Femur (tissue), 1 donor: ENCODE data around the gene JAG2.
A peak's percentile ranks its signal among the peaks of the same experiment; 100 is the strongest.

Experiments used
- DNase-seq: peaks from one replicate; pipeline ENCODE4 v3.0.0-alpha.2; 2017

Gene JAG2

DNA sequence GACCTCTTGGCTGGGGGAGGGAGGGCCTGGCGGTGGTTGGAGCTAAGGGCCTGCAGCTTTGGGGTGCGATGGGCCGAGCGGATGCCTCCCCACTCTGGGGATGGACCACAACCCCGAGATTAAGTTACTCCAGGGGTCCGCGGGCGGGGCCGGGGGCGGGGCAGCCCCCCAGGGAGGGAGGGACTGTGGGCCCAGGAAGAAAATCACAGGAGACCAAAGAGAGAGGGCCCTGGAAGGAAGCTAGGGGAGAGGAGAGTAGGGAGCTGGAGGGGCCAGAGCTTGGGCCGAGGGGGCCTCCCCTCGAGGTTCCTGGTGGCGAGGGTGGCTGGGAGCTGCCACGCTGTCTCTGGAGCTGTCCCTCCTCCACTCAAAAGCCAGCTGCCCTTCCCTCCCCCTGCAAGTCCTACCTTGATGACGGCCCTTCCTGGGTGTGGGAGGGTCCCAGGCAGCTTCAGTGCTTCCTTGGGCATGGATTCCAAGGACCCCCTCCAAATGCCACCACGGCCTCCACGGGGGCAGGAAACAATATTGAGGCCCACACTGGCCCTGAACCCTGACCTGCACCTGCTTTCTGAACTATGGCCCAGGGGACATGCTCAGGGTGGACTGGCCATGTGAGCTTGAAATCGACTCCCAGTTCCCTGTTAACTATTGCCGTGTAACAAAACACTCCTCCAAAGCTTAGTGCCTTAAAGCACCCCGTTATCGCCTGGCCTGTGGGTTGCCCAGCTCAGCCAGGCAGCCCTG lies 13.1 kb upstream of the JAG2 start:
- DNase-seq: no peak

DNA sequence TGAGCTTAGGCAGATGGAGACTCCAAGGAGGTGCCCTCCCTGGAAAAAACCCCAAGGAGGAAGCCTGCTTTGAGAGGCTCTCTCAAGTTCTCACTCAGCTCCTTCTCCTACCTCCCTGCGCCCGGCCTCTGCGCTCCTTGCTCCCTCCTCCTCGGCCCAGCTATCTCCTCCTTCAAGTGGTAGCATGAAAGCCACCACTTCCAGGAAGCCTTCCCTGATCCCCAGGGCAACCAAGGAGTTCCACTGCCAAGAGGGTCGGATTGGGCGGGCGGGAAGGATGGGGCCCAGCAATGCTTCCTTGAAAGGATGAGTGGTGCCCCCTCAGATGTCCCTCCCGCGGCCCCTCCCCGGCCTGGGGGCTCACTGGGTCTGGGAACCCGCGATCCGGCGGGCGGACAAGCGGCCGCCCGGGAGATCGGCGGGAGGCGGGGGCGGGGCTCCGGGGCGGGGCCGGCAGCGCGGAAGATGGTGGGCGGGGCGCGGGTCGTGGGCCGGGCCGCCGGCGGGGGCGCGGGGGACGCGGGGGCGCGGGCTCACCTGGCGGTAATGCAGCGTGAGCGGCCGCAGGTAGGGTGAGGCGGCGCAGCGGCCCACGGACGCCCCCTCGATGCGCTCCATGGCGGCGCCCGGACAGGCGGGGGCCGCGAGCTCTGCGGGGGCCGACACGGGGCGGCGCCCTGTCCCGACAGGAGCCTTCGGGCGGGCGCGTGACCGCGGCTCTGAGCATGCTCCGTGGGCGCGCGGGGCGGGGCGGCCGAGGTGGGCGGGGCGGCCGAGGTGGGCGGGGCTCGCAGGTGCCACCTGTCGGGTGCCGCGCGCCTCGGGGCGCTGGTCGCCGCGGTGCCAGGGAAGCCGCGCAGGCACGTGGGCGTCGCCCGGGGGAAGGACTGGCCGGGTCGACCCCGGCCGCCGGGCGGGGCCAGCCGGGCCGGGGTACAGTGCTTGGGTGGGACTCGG lies 12.3 kb upstream of the JAG2 start, which contains the start of gene NUDT14:
NUDT14 (minus strand) TSS at position 721 of the 957 bp plus-strand sequence; CDS start at position 618, 103 bp downstream.
- DNase-seq: peak; percentile 81

DNA sequence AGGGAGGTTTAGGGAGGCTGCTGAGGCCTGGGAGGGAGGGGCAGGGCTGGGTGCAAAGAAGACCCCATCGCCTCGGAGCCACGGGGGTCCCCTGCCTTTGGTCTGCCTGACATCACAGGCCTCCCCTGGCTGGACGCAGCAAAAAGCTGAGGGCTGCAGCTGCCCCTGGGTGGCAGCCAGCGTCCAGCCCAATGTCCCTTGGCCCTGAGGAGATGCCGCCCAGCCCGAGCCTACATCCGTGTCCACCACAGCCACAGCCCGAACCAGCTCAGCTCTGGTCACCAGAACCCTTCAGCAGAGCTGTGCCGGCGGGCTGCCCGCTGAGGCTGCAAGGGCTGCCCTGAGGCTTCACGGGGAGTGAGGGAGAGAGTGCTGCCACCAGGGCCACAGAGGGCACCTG lies 10.6 kb upstream of the JAG2 start:
- no peak for DNase-seq

DNA sequence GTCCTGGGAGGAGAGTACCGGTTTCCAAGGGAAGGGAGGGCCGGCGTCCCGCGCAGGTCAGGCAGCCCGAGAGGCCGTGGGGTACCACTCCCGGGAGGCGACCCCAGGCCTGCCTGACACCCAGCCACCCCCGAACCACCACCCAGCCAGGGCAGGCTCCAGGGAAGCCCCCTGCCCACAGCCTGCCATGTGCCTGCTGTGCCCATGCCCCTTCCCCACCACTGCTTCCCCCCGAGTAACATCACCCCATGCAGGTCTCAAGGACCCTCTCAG lies 10.2 kb upstream of the JAG2 start:
- DNase-seq: no peak

DNA sequence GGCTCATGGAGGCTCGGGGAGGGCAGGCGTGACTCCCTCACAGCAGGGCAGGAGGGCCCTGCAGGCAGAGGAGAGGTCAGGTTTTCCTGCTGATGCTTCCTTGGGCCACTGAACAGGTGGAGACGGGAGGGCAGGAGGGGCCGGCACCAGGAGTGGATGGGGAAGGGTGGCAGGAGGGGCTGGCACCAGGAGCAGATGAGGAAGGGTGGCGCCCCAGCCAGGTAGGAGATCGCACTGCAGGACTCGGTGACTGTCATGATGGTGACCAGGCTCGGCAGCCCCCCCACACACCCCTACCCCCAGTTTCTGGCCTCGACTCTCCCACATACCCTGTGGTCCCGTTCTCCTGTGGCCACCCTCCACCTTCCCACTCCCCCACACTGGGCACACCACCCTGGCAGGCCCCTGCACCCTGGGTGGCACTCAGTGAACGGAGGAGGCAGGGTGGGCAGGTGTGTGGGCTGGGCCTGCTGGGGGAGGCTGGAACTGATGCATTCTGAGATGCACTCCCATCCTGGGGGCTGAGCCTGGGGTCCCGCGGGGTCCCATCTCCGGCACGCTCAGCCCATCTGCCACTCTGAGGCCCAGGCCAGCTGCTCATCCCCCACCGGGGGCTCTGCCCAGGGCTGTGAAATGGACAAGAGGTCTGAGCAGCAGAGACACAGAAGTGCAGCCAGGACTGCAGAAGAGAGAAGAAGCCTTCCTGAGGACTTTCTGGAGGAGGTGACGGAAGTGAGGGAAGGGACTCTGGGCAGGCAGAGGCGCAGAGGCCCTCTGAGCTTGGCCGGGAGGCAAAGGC lies 9.7 kb upstream of the JAG2 start:
- no peak for DNase-seq

DNA sequence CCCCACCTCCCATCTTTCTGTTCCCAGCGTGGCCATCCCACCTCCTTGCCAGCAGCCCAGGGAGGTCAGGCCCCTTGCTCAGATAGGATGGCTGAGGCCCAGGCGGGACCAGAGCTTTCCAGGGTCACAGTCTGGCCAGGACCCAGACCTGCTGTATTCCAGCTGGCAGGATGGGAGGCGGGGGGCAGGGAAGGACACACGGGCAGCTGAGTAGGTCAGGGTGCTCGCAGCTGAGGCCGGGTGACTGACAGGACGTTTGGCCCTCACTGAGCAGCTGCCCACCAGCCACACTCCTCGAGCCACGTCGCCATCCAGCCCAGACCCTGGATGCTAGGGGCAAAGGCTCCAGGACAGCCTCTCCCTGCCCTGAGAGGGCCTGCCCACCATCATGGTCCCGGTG lies 8.5 kb upstream of the JAG2 start:
- no peak for DNase-seq

DNA sequence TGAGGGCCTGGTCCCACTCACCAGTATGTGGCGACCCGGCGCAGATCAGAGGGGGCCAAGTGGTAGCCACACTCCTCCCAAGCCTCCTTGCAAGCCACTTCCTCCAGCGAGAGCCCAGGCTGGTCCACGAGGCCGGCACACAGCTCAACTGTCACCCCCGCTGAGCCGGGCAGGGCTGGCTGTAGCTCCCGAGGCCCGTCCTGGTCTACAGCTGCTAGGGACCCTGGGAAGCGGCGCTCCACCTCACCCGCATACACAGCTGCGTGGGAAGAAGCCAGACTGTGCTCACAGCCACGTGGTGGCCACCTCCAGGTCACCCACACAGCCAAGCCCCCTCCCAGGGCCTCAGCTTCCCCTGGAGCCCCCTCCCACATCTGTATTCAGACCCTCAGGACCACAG lies 7.9 kb upstream of the JAG2 start:
- DNase-seq: no peak

DNA sequence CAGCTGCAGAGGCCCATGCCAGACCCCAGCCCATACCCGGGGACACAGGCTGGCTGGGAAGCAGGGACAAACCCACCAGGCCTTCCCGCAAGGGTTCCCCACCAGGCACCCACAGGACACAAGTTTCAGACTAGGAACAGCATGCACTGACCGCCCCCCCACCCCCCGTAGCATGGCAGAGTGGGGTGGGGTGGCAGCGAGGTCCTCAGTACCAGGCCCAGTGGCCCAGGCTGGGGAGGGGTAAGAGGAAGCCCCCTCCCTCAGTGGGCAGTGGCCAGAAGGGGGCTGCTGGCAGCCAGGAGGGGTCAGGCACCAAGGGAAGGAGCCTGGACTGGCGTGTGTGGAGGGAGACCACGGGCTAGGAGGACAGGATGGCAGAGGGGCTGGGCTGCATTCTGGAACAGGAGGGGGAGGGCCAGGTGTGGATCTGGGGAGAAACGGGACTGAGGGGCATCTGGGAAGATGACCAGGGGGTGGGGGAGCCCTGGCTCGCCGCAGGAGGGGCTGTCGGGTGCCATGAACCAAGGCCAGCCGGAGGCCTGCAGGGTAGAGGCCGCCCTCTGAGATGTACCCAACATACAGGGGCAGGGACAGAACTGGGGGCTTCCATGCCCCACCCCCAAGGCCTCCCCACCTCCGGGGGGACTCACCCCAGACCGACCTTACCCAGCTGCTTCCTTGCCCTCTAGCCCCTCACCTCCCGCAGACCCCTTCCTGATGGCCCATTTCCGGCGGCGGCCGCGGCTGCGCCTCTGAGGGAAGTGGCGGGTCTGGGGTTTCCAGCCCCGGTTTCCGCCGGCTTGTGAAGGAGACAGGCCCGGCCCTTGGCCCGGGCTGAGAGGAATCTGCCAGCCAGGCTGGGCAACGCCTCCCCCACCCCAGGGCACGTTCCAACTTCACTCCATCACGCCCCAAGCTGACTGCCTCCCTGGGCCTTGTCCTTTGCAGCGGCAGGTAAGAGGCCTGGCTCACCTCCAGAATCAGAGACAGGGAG lies 5.6 kb upstream of the JAG2 start:
- DNase-seq: no peak

DNA sequence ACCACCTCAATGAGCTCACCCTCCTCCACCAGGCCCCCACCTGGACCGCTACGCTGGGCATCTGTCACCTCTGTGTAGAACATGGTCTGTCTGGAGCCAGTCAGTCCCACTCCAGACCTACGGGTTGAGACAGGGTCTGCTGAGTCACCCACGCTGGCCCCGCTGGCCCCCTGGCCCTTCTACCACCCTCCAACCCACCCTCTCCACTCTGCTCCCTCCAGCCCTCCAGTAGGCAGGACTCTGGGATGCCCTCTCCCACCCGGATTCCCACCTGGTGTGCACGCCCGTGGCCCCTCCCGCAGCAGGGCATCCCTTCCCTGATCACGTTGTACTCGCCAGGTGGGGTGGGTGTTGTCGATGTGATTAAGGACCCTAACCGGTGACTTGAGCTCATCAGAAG lies 4.6 kb upstream of the JAG2 start:
- DNase-seq: no peak

DNA sequence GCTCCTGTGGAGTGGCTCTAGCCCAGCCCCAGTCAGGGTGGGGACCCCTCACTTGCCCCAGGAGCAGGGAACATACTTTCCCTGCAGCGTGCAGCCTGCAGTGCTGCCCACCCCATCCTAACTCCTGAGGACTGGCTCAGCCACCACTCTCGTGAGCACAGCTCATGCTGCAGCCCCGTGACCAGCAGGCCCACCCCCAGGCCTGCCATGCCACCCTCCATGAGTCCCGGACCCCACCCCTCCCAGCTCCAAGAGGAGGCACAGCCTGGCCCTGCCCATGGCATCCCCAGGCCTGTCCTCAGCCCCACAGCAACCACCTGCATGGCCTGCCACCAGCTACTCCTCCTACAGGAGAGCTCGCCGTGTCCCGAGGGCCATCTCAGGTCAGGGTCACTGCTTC lies 3.9 kb upstream of the JAG2 start:
- no peak for DNase-seq

DNA sequence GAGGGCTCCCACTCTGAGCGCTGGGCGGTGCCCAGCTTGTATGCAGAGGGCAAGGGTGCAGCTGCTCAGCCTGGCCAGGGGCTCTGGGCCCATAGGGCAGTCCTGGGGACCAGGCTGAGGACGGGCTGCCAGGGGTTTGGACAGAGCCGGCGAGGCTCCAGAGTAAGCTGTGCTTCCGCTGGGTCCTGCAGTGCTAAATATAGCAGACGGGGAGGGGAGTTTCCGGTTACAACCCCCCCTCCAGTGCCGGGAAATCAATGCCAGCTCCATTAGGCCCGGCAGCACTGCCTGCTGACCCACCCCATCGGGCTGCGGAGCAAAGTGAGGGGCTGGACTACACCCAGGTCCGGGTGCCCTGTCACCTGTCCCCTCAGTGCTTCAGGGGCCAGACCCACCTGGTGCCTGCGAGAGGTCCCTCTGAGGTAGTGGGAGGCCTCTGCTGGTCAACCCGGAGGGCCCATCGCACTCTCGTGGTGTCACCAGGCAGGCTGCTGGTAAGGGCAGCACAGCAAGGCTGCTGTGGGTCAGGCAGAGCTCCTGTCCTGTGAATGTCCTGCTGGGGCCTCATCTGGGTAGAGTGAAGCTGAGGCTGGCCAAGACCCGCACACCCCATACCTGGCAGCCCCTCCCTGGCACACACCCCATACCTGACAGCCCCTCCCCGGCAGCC lies 2.6 kb upstream of the JAG2 start:
- DNase-seq: peak; percentile 62

DNA sequence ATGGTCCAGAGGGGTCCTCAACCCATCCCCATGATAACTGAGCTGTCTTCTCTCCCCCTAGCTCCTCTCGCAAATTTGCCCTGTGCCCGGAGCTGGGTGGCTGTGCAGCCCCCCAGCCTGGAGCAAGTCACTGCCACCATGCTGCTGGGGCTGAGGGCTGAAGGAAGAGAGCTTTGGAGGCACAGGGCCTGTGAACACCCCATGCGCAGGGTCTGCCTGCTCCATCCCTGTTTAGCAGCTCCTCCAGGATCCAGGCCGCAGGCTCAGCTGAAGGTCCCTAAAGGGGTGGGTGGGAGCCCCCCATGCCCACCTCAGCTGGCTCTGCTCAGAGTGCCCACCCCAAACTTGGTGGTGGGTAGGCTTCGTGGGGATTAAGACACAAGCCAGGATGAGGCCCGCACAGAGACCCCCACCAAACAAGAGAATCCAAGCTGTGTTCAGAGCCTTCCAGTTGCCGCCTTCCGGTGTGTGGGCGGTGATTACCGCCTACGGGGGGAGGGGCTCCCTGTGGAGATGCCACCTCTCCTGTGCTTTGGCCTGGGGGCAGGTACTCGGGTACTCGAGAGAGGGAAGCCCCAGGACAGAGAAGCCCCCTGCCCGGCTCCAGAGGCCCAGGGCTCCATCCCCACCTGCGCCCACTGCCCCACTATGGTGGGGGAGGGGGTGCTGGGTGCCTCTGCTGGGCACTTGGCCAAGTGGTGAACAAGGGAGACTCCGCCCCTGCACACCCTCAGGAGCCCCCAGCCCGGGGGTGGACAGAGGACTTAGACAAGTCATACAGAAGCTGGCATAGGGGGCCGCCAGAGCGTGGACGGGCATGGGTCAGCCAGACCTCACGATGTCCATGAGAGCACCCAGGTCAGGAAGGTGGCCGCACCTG lies 1.4 kb upstream of the JAG2 start:
- no peak for DNase-seq

DNA sequence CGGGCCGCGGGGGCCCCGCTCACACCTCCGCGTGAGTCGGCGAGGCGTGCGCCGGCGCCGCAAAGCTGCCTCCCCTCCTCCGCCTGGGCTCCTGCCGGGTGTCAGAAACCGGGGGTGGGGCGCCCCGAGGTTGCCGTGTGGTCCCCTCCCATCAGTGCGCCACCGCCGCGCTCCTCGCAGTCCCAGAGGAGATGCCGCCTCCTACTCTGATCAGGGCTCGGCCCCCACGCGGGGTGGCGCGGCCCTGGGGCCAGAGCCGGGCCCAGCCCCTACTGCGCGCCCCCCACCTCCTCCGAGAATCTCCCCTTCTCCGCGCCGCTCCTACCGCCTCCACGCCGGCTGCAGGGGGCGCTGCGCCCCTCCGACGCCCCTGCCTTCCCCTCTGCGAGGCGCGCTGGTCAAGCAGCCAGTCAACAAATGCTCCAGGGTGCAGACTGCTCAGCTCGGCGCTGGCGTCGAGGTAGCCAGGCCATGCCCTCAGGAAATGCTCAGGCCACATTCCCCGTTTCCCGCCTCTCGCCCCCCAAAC lies 467 bp upstream of the JAG2 start:
- no peak for DNase-seq

DNA sequence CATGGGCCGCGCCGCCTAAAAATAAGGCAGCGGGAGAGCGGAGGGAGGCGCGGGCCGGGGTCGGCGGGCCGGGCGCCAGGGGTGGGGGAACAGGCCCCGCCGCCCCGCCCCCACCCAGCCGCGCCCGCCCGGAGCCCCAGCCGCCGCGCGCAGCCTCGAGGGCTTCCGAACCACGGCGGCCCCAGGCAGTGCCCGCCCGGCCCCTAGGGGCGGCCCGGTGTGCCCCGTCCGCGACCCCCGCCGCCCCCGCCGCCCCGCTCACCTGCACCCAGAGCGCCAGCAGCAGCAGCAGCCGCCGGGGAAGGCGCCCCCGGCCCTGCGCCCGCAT lies 519 bp downstream of the JAG2 start:
- DNase-seq: no peak

DNA sequence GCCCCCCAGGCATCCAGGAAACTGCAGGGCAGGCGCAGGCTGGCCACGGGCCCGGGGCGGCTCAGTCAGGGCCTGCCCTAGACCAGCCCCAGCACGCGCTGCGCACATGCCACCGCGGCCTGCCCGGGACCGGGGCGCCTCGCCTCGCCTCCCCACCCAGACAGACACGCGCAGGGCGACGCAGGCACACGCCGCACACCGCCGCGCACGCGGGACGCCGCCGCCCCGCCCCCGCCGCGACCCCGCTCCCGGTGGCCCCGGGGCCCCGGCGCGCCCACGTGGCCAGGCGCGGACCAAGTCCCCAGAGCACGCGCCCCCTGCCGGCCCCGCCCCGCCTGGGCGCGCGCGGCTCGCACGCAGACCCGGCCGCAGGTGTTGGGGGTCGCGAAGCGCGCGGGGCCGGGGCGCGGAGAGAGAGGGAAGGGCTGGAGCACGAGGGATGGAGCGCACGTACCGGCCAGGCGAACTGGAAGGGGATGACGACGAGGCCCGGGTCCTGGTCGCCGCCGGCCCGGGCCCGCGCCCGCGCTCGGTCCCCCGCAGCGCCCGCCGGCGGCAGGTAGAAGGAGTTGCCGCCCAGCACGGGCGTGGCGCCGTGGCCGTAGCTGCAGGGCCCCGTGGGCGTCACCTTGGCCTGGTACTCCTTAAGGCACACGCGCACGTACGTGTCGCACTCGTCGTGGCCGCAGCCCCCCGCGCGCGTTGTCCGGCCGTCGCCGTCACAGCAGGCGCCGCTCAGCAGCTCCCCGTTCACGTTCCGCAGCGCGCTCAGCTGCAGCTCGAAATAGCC lies 1.1 kb downstream of the JAG2 start:
- DNase-seq: no peak

DNA sequence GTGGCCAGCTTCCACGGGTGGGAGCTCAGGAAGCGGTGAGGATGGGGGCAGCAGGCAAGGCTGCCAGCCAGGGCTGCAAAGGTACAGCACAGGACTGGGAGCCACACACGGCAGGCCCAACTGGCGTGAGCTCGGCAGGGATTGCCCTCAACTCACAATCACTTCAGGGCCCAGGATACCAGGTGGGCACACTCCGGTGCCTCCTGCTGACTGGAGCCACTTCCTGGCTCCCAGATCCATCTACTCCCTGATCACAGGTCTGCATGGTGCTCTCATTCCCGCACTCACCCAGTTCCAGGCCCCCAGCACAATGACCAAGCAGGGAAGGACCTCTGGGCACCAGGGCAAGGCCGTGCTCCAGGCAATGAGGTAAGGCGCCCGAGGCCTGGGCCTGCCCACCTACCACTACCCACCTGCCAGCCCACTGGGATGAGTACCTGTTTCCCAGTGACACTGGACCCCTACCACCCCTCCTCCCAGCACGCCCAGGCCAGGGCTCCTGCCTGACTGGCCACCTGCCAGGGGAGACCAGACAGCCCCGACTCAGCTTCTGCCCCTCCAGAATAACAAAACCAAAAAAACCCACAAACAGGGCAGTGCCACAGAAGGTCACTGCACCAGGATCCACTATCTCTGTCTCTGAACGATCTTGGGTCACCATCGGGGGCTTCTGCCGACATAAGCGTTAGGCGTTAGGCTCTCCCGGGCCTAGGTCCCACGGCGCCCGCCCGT lies 1.8 kb downstream of the JAG2 start:
- DNase-seq: no peak

DNA sequence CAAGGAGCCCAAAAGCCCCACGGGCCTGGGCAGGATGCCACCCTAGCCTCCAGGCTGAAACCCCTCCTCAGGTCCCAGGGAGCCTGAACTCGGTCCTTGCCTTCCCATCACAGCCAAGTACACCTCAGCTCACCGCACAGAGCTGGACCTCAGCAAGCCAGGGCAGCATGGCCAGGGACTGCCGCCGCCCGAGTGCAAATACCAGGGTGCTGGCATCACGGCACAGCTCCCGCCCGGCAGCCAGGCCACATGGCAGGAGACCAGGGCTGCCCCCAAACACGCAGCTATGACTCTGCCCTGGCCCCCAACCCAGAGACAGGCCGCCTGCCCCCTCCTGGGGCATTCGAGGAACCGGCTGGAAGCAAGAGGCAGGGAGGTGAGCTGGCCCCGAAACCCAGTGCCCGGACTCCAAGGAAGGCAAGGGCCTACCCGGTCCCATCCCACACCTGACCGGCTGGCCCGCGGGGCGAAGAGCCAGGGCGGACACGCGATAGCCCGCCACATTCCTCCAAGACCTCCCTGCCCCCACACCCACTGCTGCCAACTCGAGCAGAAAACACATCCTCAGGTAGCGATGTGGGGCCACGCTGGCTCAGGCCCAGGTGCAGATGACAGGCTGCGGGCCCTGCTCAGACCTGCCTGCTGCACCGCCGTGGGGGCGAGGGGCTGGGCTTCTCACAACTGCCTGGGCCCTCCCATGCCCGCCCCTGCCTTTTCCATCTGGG lies 2.7 kb downstream of the JAG2 start:
- no peak for DNase-seq

DNA sequence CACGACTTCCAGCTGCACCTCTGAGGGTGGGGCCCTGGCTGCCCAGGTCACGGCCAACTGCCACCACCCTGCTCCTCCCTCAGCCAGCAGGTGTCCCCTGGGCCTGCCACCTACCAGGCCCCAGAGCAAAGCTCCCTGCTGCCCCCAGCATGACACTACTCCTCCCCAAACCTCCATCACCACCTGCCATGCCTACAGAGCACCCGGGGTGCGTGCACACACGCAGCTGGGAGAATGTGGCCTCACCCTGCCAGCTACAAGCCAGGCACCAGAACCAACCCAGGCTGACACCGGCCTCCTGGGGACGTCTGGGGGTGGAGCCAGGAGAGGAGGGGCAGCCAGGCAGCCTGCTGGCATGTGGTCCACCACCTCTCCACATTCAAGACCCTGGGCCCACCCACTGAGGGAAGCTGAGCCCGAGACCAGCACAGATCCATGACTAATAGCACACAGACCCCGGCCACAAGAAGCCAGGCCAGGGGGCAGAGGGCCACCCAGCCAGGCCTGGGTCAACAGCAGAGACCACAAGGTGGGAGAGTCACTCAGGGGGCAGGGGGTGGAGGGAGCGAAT lies 3.4 kb downstream of the JAG2 start:
- no peak for DNase-seq
